ENCODE data around the gene ZNF593.

The ZNF593 gene

DNA sequence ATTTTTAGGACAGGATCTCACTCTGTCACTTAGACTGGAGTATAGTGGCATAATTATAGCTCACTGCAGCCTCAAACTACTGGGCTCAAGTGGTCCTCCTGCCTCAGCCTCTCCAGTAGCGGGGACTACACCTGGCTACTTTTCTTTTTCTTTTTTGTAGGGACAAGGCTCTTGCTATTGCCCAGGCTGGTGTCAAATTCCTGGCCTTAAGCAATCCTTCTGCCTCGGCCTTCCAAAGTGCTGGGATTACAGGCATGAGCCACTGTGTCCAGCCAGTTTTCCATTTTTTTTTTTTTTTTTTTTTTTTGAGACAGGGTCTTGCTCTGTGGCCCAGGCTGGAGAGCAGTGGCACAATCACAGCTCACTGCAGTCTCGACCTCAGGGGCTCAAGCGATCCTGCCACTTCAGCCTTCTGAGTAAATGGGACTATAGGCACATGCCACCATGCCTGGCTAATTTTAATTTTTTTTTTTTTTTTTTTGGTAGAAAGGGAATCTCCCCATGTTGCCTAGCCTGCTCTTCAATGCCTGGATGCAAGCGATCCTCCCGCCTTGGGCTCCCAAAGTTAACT is 43.7 kb downstream of the ZNF593 start:
- DNase-seq, result no peak

DNA sequence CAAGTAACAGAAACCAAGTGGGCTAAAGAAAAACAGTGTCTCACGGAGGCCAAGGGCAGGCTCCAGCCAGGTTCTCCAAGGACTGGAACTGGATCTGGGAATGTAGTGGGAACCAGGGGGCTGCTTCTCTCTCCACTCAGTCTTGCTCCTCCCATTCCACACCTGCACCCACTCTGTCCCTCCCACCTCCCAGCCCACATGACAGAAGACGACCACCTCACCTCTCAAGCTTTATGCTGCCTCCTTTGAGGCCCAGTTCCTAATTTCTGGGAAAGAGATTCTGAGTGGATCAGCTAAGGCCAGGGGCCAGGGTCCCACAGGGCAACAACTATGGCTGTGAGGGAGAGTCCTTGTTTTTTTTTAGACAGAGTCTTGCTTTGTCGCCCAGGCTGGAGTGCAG is 45.5 kb downstream of the ZNF593 start:
- DNase-seq, result no peak

DNA sequence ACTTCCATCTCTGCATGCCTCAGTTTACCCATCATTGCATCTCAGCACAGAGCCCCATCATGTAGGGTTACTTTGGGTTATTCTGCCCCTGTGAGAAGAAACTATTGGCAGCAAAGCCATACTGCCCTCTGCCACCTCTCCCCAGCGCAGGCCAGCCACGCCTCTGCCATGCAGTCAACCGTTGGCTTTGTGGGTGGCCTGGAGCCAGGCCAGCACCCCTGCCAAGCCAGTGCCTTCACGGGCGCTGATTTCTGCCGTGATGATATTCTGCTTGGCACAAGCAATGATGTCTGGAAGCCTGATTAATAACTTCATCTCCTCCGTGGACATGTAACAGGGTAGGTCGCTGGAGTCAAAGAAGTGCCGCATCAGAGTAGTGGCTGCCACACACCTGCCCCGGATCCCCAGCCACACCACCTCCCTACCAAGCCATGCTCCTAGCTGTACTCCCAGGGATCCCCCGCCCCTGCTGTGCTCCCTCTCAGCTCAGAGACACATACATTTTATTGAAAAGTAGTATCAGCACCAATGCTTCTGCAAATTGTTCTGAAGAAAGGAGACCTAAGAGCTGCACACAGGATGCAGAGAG is 49.3 kb downstream of the ZNF593 start:
- DNase-seq, result no peak

Data from CD4-positive, alpha-beta T cell treated with Interleukin-4 for 1 hour (primary cell).